HL-60/S4 (cell line): ENCODE data around the gene TRIP13.
"Not testable (repeated sequence)": the region's sequence is repeated elsewhere in the genome, so short reads cannot be mapped to it uniquely, and the experiment has no call there.

Experiments used
- in situ Hi-C: fragments of 300-500 bp; cut with MboI; formaldehyde crosslinking; loops from 2 replicates; pipeline ENCODE4 v1.14.3; 2022; ENCODE audit warnings: low sequenced_read_pairs

TRIP13 gene

GRCh38 chr5:916441-917293 is 24.0 kb downstream of the TRIP13 start:
- in situ Hi-C loops = no loop called here

- in situ Hi-C loops = not testable (repeated sequence)
These were observed 26.0 kb downstream of the TRIP13 start for GRCh38 chr5:918717-919116.

- in situ Hi-C loops = no loop called here
These were observed 26.8 kb downstream of the TRIP13 start for GRCh38 chr5:919356-920000.

GRCh38 chr5:920321-920720 is 27.6 kb downstream of the TRIP13 start:
- in situ Hi-C loops = no loop called here

DNA sequence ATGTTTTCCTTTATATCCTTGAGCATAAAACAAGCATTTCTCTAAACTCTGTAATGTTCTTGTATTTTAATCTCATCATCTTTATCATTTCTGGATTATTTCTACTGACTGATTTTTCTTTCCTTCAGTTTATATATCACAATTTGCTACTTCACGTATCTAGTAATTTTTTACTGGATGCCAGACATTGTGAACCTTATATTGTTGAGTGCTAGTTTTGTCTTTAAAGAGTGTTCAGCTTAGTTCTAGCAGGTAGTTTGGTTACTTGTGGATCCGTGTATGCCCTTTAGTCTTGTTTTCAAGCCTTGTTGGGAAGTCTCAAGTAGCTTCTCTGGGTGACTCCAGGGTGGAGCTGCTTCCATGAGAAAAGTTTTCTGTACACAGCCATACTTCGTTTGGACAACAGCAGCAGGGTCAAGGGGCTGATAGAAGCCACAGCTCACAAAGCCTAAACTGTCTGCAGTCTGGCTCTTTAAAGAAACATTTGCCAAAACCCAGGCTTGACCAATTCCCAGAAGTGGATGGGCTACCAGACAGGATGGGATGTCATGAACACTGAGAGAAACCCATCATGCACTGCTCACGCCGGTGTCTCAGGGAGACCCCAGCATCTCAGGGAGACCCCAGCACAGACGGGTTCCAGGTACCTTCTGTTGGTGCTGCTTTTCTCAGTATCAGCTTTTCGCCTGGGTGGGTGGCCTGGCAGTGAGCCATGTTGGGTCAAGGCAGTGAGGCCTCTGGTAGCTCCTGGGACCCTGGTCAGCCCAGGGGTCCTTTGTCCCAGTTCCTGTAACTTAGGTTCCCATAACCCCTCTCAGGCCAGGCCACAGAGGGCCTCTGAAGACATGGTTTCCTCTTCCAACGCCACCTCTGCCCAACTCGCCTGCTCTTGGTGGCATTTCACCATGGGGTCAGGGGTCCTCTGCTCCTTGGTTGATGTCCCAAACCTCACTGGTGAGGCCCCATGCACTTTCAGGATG is 29.1 kb downstream of the TRIP13 start:
- in situ Hi-C loops = no loop called here

- in situ Hi-C loops = no loop called here
These were observed 30.0 kb downstream of the TRIP13 start for GRCh38 chr5:922436-923280.

- in situ Hi-C loops = no loop called here
These were observed 30.7 kb downstream of the TRIP13 start for GRCh38 chr5:923281-923873.

GRCh38 chr5:926417-927171 is 33.9 kb downstream of the TRIP13 start:
- in situ Hi-C loops = loop anchor here (25.0 kb wide), 1 partner anchor 211 kb away; no protein-coding TSS in a partner anchor

- in situ Hi-C loops = loop anchor here (25.0 kb wide), 1 partner anchor 210 kb away; no protein-coding TSS in a partner anchor
These were observed 34.7 kb downstream of the TRIP13 start for GRCh38 chr5:927172-928015.

DNA sequence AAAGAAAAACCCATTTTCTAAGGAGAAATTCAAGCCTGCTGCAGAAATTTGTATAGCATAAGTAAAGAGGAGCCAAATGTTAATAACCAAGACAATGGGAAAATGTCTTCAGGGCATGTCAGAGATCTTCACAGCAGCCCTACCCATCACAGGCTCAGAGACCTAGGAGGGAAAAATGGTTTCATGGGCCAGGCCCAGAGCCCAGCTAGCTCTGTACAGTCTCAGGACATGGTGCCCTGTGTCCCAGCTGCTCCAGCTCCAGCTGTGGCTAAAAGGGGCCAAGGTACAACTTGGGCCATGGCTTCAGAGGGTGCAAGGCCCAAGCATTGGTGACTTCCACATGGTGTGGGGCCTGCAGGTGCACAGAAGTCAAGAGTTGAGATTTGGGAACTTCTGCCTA is 36.5 kb downstream of the TRIP13 start:
- in situ Hi-C loops = loop anchor here (25.0 kb wide), 1 partner anchor 208 kb away; no protein-coding TSS in a partner anchor

DNA sequence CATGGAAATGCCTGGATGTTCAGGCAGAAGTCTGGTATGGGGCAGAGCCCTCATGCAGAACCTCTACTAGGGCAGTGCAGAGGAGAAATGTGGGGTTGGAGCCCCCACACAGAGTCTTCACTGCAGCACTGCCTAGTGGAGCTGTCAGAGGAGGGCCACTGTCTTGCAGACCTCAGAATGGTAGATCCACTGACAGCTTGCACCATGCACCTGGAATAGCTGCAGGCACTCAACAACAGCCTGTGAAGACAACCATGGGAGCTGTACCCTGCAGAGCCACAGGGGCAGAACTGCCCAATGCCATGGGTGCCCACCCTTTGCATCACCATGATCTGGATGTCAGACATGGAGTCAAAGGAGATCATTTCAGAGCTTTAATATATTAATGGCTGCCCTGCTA is 36.9 kb downstream of the TRIP13 start:
- in situ Hi-C loops = loop anchor here (25.0 kb wide), 1 partner anchor 208 kb away; no protein-coding TSS in a partner anchor

GRCh38 chr5:930866-931265 is 38.2 kb downstream of the TRIP13 start:
- in situ Hi-C loops = loop anchor here (25.0 kb wide), 1 partner anchor 206 kb away; no protein-coding TSS in a partner anchor

GRCh38 chr5:931570-932145 is 39.0 kb downstream of the TRIP13 start:
- in situ Hi-C loops = loop anchor here (25.0 kb wide), 1 partner anchor 206 kb away; no protein-coding TSS in a partner anchor

GRCh38 chr5:932151-932627 is 39.5 kb downstream of the TRIP13 start:
- in situ Hi-C loops = loop anchor here (25.0 kb wide), 1 partner anchor 205 kb away; no protein-coding TSS in a partner anchor

GRCh38 chr5:932628-933250 is 40.1 kb downstream of the TRIP13 start:
- in situ Hi-C loops = loop anchor here (25.0 kb wide), 1 partner anchor 205 kb away; no protein-coding TSS in a partner anchor

DNA sequence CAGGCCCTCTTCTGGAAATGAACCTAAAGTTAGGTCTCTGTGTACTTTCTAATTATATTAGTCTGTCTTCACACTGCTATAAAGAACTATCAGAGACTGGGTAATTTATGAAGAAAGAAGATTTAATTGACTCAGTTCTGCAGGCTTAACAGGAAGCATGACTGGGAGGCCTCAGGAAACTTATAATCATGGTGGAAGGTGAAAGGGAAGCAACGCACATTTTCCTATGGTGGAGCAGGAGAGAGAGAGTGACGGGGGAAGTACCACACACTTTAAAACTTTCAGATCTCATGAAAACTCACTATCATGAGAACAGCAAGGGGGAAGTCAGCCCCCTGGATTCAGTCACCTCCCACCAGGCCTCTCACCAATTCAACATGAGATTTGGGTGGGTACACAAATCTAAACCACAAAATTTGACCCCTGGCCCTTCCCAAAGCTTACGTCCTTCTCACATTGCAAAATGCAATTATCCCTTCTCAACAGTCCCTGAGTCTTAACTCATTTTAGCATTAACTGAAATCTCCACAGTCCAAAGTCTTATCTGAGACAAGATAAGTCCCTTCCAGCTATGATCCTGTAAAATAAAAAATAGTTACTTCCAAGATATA is 40.7 kb downstream of the TRIP13 start:
- in situ Hi-C loops = loop anchor here (25.0 kb wide), 1 partner anchor 204 kb away; no protein-coding TSS in a partner anchor
